ENCODE measurements around the gene DNTT.

DNA sequence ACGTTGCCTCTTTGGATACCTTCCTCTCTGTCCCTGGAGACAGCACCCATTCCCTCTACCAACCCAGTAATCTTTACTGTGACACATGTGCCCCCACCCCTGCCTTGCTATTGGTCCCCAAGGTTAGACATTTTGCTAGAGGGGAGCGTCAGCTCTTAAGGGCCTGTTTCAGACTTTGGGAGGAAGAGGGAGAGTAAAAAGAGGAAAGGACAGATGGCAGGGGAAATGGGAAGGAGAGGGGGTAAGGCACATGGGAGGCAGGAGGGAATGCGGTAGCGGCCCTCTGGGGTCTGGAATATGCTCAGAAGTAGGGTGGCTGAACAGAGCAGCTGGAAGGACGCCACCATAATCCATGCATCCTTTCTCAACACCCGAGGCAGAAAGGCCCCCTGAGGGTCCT, 45.1 kb upstream of the DNTT start:
- TF ChIP-seq, protein P1, sequence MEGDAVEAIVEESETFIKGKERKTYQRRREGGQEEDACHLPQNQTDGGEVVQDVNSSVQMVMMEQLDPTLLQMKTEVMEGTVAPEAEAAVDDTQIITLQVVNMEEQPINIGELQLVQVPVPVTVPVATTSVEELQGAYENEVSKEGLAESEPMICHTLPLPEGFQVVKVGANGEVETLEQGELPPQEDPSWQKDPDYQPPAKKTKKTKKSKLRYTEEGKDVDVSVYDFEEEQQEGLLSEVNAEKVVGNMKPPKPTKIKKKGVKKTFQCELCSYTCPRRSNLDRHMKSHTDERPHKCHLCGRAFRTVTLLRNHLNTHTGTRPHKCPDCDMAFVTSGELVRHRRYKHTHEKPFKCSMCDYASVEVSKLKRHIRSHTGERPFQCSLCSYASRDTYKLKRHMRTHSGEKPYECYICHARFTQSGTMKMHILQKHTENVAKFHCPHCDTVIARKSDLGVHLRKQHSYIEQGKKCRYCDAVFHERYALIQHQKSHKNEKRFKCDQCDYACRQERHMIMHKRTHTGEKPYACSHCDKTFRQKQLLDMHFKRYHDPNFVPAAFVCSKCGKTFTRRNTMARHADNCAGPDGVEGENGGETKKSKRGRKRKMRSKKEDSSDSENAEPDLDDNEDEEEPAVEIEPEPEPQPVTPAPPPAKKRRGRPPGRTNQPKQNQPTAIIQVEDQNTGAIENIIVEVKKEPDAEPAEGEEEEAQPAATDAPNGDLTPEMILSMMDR (IDR thresholded peaks at IDR 0.05 in 4 of 5, conservative IDR thresholded peaks at IDR 0.05 in 1 of 5) = no peak
- no peak for TF ChIP-seq POLR2A (IDR thresholded peaks at IDR 0.05)
